Thymus (tissue), 11 donors: ENCODE results near the gene TKT. TPM values are rescaled to one million over a fixed set of nuclear protein-coding genes. Genes with fewer than 3 reads are reported as not detected.

Experiments used
- DNase-seq, 9 donors: peaks; one replicate each; pipeline ENCODE4 v3.0.0-alpha.2; 2013; ENCODE audit warnings: low spot score in 9 of 9, low read depth in 6 of 9, missing footprints in 1 of 9
- H3K27ac ChIP-seq, 2 donors: one replicate each; pipeline ENCODE4 v1.5.1; 2013; ENCODE audit warnings: control low read depth in 1 of 2, low read depth in 1 of 2, low read length in 1 of 2, mild to moderate bottlenecking in 1 of 2, moderate library complexity in 1 of 2
- H3K27me3 ChIP-seq, 2 donors: one replicate each; pipeline ENCODE4 v1.5.1; 2013; ENCODE audit warnings: low read length in 1 of 2; ENCODE audit not compliant: control insufficient read depth in 2 of 2, insufficient read depth in 1 of 2
- H3K36me3 ChIP-seq, 2 donors: one replicate each; pipeline ENCODE4 v1.5.1; 2013; ENCODE audit warnings: low read length in 1 of 2, mild to moderate bottlenecking in 1 of 2, moderate library complexity in 1 of 2; ENCODE audit not compliant: control insufficient read depth in 2 of 2, insufficient read depth in 2 of 2
- H3K4me1 ChIP-seq, 2 donors: one replicate each; pipeline ENCODE4 v1.5.1; 2013; ENCODE audit warnings: low read length in 2 of 2; ENCODE audit not compliant: control insufficient read depth in 2 of 2, insufficient read depth in 2 of 2
- H3K4me3 ChIP-seq, 2 donors: one replicate each; pipeline ENCODE4 v1.5.1; 2013; ENCODE audit warnings: low read length in 2 of 2, control low read depth in 1 of 2, mild to moderate bottlenecking in 1 of 2
- H3K9me3 ChIP-seq, 2 donors: one replicate each; pipeline ENCODE4 v1.5.1; 2013; ENCODE audit warnings: low read length in 1 of 2, mild to moderate bottlenecking in 1 of 2; ENCODE audit not compliant: control insufficient read depth in 2 of 2, insufficient read depth in 1 of 2
- WGBS: extraction: QIAGEN DNeasy Blood & Tissue Kit; methylation state at CpG from one replicate; pipeline ENCODE4 v1.1.7; 2013; 5-methylcytosine and 5-hydroxymethylcytosine counted together
- polyA plus RNA-seq: library from polyadenylated mRNA; stranded (reverse); fragments of 200-250 nt; gene quantifications from one replicate; pipeline ENCODE4 v1.2.3, GENCODE V29; 2013
- total RNA-seq: library from RNA; stranded (reverse); fragments of 120-200 nt; gene quantifications from one replicate; pipeline ENCODE4 v1.2.4, GENCODE V29; 2013
- donor health status: healthy.

The TKT gene
- total and polyA plus RNA-seq, 2 donors, result 90.6 to 179 TPM

DNA sequence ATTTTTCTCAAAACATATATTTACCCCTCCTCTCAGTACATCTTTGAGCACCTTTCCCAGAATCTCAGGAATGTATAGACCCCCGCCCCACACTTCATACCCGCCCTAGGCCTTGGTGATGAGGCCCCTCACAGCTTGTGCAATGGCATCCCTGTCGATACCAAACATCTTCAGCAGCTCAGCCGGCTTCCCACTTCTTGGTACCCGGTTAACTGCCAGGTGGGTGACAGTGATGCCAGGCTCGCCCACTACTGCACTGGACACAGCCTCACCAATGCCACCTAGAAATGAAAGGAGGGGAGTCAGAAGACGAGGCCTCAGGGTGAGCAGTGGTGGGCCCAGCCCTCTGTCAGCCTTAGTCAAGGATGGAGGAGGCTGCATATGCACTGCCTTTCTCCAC is 30.2 kb downstream of the TKT start:
- no peak for DNase-seq
- Histone ChIP-seq H3K27me3 (no peaks in the 10 kb centered on the region), H3K4me3 (no peak overlapping the region), H3K27ac (no peak overlapping the region), H3K4me1 (no peaks in the 10 kb centered on the region), H3K36me3 (peaks cover 77 to 80% of the 10 kb centered on the region in 2 donors), H3K9me3 (no peaks in the 10 kb centered on the region)
- WGBS, result 89% methylated on average over 7 of the region's 7 CpGs

DNA sequence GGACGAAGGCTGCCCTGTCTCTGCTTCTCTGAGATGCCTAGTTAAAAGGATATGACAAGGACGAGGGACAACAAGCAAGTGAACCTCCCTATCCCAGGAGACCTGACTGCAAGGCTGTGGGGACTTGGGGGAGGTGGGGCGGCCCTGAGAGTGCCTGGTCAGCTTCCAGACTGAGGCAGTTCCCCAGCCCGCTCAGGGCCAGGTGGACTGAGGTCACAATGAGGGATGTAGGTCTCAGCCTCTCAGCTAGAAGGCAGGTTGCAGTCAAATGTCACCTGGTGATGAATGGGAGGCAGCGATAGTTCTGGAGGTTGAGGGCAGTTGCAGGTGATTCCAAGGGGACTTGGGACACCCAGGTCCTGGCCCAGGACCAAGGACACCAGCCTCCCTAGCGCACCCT is 30.6 kb downstream of the TKT start:
- H3K9me3 ChIP-seq, result no peaks in the 10 kb centered on the region
- H3K27me3 ChIP-seq, result no peaks in the 10 kb centered on the region
- H3K27ac ChIP-seq, result no peak overlapping the region
- no peak overlapping the region for H3K4me3 ChIP-seq
- no peak for DNase-seq
- 99% methylated on average over 6 of the region's 6 CpGs for whole genome bisulfite sequencing
- H3K36me3 ChIP-seq, result peaks cover 72 to 75% of the 10 kb centered on the region in 2 donors
- H3K4me1 ChIP-seq, result no peaks in the 10 kb centered on the region

DNA sequence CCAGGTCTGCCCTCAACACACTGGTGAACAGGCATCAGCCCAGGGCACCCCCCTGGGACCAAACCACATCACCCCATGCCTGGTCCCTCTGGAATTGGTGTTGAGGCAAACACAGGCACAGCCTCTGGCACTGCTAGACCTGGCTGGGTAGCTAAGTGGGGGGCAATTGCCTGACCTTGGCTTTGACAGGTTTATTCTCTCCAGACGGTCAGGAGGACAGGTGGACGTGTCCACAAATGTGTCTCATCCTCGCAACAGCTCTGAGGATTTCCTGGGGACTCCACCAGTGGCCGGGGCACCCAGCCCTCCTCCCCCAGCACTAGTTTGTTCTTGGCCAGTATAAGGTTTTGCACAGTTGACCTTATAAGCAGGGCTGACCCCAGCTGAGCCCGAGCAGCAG is 31.3 kb downstream of the TKT start:
- H3K9me3 ChIP-seq, result no peaks in the 10 kb centered on the region
- H3K27me3 ChIP-seq, result no peaks in the 10 kb centered on the region
- 95% methylated on average over 5 of the region's 5 CpGs for WGBS
- H3K36me3 ChIP-seq, result peaks cover 66 to 69% of the 10 kb centered on the region in 2 donors
- DNase-seq, result no peak
- no peak overlapping the region for H3K27ac ChIP-seq
- H3K4me3 ChIP-seq, result no peak overlapping the region
- H3K4me1 ChIP-seq, result no peaks in the 10 kb centered on the region

DNA sequence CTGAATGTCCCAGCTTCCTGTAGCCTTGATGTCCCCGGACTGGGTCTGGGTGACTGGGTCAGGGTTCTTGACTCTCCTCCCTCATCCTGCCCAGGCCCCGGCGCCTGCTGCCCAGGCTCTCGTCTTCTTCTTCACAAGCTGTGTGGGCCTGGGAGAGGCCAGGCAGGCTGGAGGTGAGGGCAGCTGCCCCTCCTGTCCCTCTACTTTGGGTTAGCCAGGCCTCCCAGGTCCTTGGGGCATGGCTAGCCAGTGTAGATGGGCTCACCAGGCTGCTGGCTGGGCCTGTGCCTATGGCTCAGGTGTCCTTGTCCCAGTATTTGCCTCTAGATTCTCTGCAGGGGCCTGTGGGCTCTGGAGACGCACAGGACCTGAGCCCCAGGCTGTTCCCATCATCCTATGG is 31.8 kb downstream of the TKT start:
- H3K9me3 ChIP-seq, result no peaks in the 10 kb centered on the region
- H3K27me3 ChIP-seq, result no peaks in the 10 kb centered on the region
- H3K4me1 ChIP-seq, result no peaks in the 10 kb centered on the region
- DNase-seq, result no peak
- H3K27ac ChIP-seq, result no peak overlapping the region
- no peak overlapping the region for H3K4me3 ChIP-seq
- peaks cover 60 to 64% of the 10 kb centered on the region in 2 donors for H3K36me3 ChIP-seq
- WGBS, result 98% methylated on average over 5 of the region's 5 CpGs

DNA sequence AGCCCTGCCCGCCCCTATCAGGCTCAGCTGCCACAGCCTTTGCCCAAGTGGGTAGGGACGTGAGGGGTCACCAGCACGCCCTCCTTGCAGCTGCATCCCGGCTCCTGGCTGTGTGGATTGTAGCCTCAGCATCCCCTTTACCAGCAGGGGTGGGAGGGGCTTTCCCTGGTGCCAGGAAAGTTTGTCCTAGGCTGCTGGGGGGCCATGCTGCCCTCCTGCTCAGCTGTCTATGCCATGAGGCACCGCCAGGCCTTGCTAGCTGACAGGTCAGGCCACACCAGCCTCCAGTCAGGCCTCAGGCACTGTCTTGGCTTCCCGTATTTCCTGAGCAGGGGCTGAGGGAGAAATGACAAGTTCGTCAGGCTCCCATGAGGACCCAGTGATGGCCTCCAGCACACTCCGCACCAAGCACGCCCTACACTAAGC is 32.3 kb downstream of the TKT start:
- Histone ChIP-seq H3K36me3 (peaks cover 56 to 59% of the 10 kb centered on the region in 2 donors), H3K4me1 (no peaks in the 10 kb centered on the region), H3K4me3 (no peak overlapping the region), H3K27ac (no peak overlapping the region), H3K9me3 (no peaks in the 10 kb centered on the region), H3K27me3 (no peaks in the 10 kb centered on the region)
- WGBS, result 98% methylated on average over 9 of the region's 9 CpGs
- no peak for DNase-seq

DNA sequence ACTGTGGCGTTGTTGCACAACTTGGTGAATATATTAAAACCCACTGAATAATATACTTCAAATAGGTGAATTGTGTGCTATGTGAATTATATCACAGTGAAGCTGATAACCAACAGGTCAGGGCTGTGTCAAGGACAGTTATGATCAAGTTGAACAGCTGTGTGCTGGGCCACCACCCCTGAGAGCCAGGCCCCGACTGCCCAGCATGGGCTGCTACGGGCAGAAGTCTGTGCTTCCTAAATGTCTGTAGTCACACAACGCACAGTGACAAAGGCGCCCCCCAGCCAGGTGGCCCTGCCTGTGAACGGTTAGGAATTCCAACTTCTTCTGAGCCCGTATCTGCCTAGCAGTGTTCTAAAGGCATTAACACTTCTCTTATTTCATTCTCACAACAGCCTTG is 32.8 kb downstream of the TKT start:
- no peaks in the 10 kb centered on the region for H3K27me3 ChIP-seq
- no peak overlapping the region for H3K27ac ChIP-seq
- H3K4me3 ChIP-seq, result no peak overlapping the region
- DNase-seq, result no peak
- peaks cover 50 to 54% of the 10 kb centered on the region in 2 donors for H3K36me3 ChIP-seq
- H3K9me3 ChIP-seq, result no peaks in the 10 kb centered on the region
- peaks cover 0 to 4% of the 10 kb centered on the region in 2 donors for H3K4me1 ChIP-seq
- WGBS, result 83% methylated on average over 7 of the region's 7 CpGs

DNA sequence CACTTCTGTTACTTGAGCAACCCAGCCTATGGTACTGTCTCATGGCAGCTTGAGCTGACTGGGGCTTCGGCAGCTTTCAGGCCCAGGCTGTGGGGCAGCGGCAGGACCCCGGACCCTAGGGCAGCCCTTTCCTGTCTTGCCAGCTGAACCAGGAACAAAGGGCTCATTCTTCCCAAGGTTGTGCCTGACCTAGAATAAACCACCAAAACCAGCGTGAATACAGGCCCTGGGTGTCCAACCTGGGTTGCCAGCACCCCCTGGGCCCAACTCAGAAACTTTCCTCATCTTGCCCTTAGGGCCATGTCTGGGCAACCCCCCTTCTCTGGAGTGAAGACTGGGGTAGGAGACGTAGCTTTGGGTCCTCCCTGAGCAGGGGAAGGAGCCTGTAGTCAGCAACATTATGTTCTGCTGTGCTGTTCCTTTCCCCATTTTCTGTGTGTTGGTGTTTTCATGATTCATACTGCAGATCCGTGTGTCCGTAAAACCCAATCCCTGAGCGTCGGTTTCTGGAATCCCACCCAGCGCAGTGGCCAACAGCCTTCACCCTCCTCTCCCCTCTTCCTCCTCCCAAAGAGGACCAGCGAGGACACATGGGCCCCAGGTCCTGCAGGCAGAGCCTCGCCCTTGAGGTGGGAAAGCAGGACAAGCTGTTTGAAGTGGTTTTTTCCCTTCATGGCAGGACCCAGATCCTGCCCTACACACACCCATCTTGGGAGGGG is 33.5 kb downstream of the TKT start:
- Histone ChIP-seq H3K4me3 (no peak overlapping the region), H3K27me3 (no peaks in the 10 kb centered on the region), H3K27ac (no peak overlapping the region), H3K9me3 (no peaks in the 10 kb centered on the region), H3K4me1 (peaks cover 0 to 5% of the 10 kb centered on the region in 2 donors), H3K36me3 (peaks cover 44 to 47% of the 10 kb centered on the region in 2 donors)
- WGBS, result 98% methylated on average over 12 of the region's 12 CpGs
- no peak for DNase-seq

DNA sequence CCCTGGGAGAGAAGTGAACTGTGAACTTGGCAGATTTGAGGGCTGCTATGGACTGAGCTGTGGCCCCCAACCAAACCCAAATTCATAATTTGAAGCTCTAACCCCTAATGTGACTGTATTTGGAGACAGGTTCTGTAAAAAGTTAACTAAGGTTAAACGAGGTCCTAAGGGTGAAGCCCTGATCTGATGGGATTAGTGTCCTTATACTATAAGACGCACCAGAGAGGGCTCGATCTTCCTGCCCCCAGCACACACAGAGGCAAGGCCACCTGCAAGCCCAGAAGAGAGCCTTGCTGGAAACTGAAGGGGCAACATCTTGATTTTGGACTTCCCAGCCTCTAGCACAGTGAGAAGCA is 34.0 kb downstream of the TKT start:
- H3K9me3 ChIP-seq, result no peaks in the 10 kb centered on the region
- peaks cover 0 to 5% of the 10 kb centered on the region in 2 donors for H3K4me1 ChIP-seq
- no peak for DNase-seq
- H3K27me3 ChIP-seq, result no peaks in the 10 kb centered on the region
- peaks cover 38 to 41% of the 10 kb centered on the region in 2 donors for H3K36me3 ChIP-seq
- no peak overlapping the region for H3K27ac ChIP-seq
- no peak overlapping the region for H3K4me3 ChIP-seq
- WGBS, result 97% methylated on average over 3 of the region's 3 CpGs

DNA sequence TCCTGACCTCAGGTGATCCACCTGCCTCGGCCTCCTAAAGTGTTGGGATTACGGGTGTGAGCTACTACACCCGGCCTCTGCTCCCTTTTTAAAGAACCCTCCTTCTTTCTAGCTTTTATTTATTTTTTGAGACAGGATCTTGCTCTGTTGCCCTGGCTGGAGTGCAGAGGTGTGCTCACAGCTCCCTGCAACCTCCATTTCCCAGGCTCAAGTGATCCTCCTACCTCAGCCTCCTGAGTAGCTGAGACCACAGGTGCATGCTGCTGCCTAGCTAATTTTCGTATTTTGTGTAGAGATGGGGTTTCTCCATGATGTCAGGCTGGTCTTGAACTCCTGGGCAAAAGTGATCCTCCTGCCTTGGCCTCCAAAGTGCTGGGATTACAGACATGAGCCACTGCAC is 34.5 kb downstream of the TKT start:
- no peak for DNase-seq
- Histone ChIP-seq H3K4me3 (no peak overlapping the region), H3K27ac (no peak overlapping the region), H3K27me3 (no peaks in the 10 kb centered on the region), H3K4me1 (peaks cover 0 to 5% of the 10 kb centered on the region in 2 donors), H3K9me3 (no peaks in the 10 kb centered on the region), H3K36me3 (peaks cover 34 to 37% of the 10 kb centered on the region in 2 donors)
- WGBS, result 97% methylated on average over 4 of the region's 4 CpGs
